ENCODE data around the gene UBE2G1.
"Not testable (repeated sequence)": the region's sequence is repeated elsewhere in the genome, so short reads cannot be mapped to it uniquely, and the experiment has no call there.

The UBE2G1 gene

DNA sequence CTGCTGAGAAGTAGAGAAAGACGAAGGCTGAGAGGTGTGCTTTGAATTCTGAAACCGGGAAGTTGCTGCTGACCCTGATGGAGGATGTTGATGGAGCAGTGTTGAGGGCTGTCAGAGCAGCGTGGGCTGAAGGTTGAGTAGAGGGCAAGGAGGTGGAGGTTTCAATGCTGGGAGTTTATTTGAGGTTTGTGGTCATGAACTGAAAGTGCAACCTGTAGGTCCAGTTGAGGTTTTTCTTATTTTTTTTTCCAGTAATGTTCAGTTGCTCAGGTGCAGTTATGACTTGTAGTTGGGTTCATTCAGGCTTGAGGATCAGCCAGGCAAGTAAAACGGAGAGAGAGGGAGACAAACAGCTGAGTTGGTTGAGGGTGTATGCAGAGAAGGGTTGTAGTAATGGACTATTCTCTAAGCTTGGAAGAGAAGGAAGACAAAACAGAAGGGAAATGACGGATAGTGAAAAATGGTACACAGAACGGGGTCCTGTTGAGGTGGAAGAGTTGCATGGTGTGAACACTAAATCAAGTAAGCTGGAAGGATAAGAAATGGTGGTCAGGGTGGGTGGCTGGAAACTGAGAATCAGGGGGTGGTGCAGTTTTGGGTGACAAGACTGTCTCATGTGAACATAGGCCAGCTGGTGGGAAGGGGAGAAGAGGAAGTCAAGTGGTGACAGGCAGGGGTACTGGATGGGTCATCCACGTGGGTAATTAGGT, 8.7 kb upstream of the UBE2G1 start:
- ChIA-PET CTCF (no interaction called here), POLR2A (no interaction called here)
- Histone ChIP-seq H3K36me3 (ENCODE audit: control insufficient read depth in 4 of 4, insufficient read depth in 4 of 4, low read length in 3 of 4) (no peaks in the 10 kb centered on the region), H3K9me3 (ENCODE audit: control extremely low read depth in 1 of 5, control insufficient read depth in 4 of 5, insufficient read depth in 2 of 5, low read depth in 1 of 5, low read length in 4 of 5) (no peaks in the 10 kb centered on the region), H3K27ac (ENCODE audit: insufficient read depth in 1 of 2, low read depth in 1 of 2, low read length in 2 of 2, poor library complexity in 1 of 2, severe bottlenecking in 2 of 2) (no peak overlapping the region), H3K4me3 (ENCODE audit: control insufficient read depth in 1 of 7, extremely low read depth in 1 of 7, insufficient read depth in 4 of 7, low read depth in 2 of 7, low read length in 6 of 7) (no peak overlapping the region), H3K4me1 (ENCODE audit: control extremely low read depth in 1 of 4, control insufficient read depth in 4 of 4, insufficient read depth in 4 of 4, low read length in 3 of 4) (peaks cover 0 to 12% (median 2%) of the 10 kb centered on the region in 4 experiments), H3K27me3 (replicated peaks in 2 of 5; ENCODE audit: control insufficient read depth in 4 of 5, insufficient read depth in 5 of 5, low read length in 4 of 5) (no peaks in the 10 kb centered on the region)
- peak in 2 of 3 donors; percentile 14 to 26 for DNase-seq
- 73% methylated on average over 7 of the region's 7 CpGs for WGBS (ENCODE audit: insufficient coverage)

DNA sequence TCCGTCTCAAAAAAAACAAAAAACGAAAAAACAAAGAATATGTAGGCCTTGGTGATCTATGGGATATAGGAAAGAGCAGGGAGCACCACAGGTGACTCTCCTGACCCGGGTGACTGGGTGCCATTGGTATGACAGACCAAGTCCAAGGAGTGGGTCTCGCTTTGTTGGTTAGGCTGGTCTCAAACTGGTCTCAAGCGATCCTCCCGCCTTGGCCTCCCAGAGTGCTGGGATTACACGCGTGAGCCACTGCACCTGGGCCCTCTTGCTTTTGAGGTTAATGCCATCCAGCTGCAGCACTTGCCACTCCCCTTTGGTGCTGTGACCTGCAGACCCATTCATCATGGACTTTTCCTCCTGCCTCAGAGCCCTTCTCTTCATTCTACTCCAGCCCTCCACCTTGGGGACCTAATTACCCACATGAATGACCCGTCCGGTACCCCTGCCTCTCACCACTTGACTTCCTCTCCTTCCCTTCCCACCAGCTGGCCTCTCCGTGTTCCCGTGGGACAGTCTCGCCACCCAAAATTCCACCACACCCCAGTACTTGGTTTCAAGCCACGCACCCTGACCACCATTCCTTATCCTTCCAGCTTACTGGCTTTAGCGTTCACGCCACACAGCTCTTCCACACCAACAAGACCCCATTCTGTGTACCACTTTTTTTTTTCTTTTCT, 3.2 kb upstream of the UBE2G1 start:
- DNase-seq = no peak
- no peaks in the 10 kb centered on the region for H3K27me3 ChIP-seq (replicated peaks in 2 of 5; ENCODE audit: control insufficient read depth in 4 of 5, insufficient read depth in 5 of 5, low read length in 4 of 5)
- H3K27ac ChIP-seq (ENCODE audit: insufficient read depth in 1 of 2, low read depth in 1 of 2, low read length in 2 of 2, poor library complexity in 1 of 2, severe bottlenecking in 2 of 2) = no peak overlapping the region
- WGBS (ENCODE audit: insufficient coverage) = 98% methylated on average over 15 of the region's 16 CpGs
- H3K9me3 ChIP-seq (ENCODE audit: control extremely low read depth in 1 of 5, control insufficient read depth in 4 of 5, insufficient read depth in 2 of 5, low read depth in 1 of 5, low read length in 4 of 5) = no peaks in the 10 kb centered on the region
- ChIA-PET POLR2A (interaction anchor here (0.5 kb wide), 1 partner anchor 12 kb away, joined by 3 read pairs; no protein-coding TSS in a partner anchor), CTCF (interaction anchor here (1.0 kb wide), 1 partner anchor 161 kb away, joined by 3 read pairs; no protein-coding TSS in a partner anchor)
- peaks cover 0 to 7% (median 5%) of the 10 kb centered on the region in 4 experiments for H3K4me1 ChIP-seq (ENCODE audit: control extremely low read depth in 1 of 4, control insufficient read depth in 4 of 4, insufficient read depth in 4 of 4, low read length in 3 of 4)
- no peaks in the 10 kb centered on the region for H3K36me3 ChIP-seq (ENCODE audit: control insufficient read depth in 4 of 4, insufficient read depth in 4 of 4, low read length in 3 of 4)
- no peak overlapping the region for H3K4me3 ChIP-seq (ENCODE audit: control insufficient read depth in 1 of 7, extremely low read depth in 1 of 7, insufficient read depth in 4 of 7, low read depth in 2 of 7, low read length in 6 of 7)

DNA sequence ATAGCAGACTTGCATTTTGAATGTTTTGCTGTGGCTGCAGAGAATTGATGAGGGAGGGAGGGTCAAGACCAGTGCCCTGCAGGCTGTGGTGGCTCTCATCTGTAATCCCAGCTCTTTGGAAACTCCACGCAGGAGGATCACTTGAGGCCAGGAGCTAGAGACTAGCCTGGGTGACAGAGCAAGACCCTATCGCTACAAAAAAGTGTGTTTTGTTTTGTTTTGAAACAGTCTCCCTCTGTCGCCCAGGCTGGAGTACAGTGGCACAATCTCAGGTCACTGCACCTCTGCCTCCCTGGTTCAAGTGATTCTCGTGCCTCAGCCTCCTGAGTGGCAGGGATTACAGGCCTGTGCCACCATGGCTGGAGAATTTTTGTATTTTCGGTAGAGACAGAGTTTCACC, 1.9 kb upstream of the UBE2G1 start:
- Histone ChIP-seq H3K4me3 (ENCODE audit: control insufficient read depth in 1 of 7, extremely low read depth in 1 of 7, insufficient read depth in 4 of 7, low read depth in 2 of 7, low read length in 6 of 7) (no peak overlapping the region), H3K27me3 (replicated peaks in 2 of 5; ENCODE audit: control insufficient read depth in 4 of 5, insufficient read depth in 5 of 5, low read length in 4 of 5) (no peaks in the 10 kb centered on the region), H3K36me3 (ENCODE audit: control insufficient read depth in 4 of 4, insufficient read depth in 4 of 4, low read length in 3 of 4) (peaks cover 0 to under 1% (median 0%) of the 10 kb centered on the region in 4 experiments), H3K27ac (ENCODE audit: insufficient read depth in 1 of 2, low read depth in 1 of 2, low read length in 2 of 2, poor library complexity in 1 of 2, severe bottlenecking in 2 of 2) (no peak overlapping the region), H3K4me1 (ENCODE audit: control extremely low read depth in 1 of 4, control insufficient read depth in 4 of 4, insufficient read depth in 4 of 4, low read length in 3 of 4) (peaks cover 0 to 11% (median 8%) of the 10 kb centered on the region in 4 experiments), H3K9me3 (ENCODE audit: control extremely low read depth in 1 of 5, control insufficient read depth in 4 of 5, insufficient read depth in 2 of 5, low read depth in 1 of 5, low read length in 4 of 5) (no peaks in the 10 kb centered on the region)
- ChIA-PET POLR2A (no interaction called here), CTCF (interaction anchor here (1.4 kb wide), 1 partner anchor 153 kb away, joined by 5 read pairs; no protein-coding TSS in a partner anchor)
- no peak for DNase-seq
- 100% methylated on average over 5 of the region's 5 CpGs for WGBS (ENCODE audit: insufficient coverage)

DNA sequence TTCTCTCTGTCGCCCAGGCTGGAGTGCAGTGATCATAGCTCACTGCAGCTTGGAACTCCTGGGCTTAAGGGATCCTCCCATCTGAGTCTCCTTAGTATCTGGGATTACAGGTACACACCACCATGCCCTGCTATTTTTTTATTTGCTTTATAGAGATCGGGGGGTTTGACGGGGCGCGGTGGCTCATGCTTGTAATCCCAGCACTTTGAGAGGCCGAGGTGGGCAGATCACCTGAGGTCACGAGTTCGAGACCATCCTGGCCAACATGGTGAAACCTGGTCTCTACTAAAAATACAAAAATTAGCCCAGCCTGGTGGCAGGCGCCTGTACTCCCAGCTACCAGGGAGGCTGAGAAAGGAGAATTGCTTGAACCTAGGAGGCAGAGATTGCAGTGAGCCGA, 702 bp upstream of the UBE2G1 start:
- ChIA-PET CTCF (interaction anchor here (0.7 to 0.9 kb wide), 2 partner anchors 148 to 151 kb away, joined by 3 read pairs; no protein-coding TSS in a partner anchor), POLR2A (interaction anchor here (0.7 kb wide), 1 partner anchor 21 kb away, joined by 4 read pairs; no protein-coding TSS in a partner anchor)
- WGBS (ENCODE audit: insufficient coverage) = 97% methylated on average over 8 of the region's 10 CpGs
- Histone ChIP-seq H3K4me3 (ENCODE audit: control insufficient read depth in 1 of 7, extremely low read depth in 1 of 7, insufficient read depth in 4 of 7, low read depth in 2 of 7, low read length in 6 of 7) (peak overlapping the region in 5 of 7 experiments; percentile 30 to 90 (median 62)), H3K27ac (ENCODE audit: insufficient read depth in 1 of 2, low read depth in 1 of 2, low read length in 2 of 2, poor library complexity in 1 of 2, severe bottlenecking in 2 of 2) (peak overlapping the region in 1 of 2 experiments; percentile 82), H3K4me1 (ENCODE audit: control extremely low read depth in 1 of 4, control insufficient read depth in 4 of 4, insufficient read depth in 4 of 4, low read length in 3 of 4) (peaks cover 0 to 11% (median 8%) of the 10 kb centered on the region in 4 experiments)
- not testable (repeated sequence) for H3K27me3 ChIP-seq (replicated peaks in 2 of 5; ENCODE audit: control insufficient read depth in 4 of 5, insufficient read depth in 5 of 5, low read length in 4 of 5); H3K36me3 ChIP-seq (ENCODE audit: control insufficient read depth in 4 of 4, insufficient read depth in 4 of 4, low read length in 3 of 4); DNase-seq; H3K9me3 ChIP-seq (ENCODE audit: control extremely low read depth in 1 of 5, control insufficient read depth in 4 of 5, insufficient read depth in 2 of 5, low read depth in 1 of 5, low read length in 4 of 5)

DNA sequence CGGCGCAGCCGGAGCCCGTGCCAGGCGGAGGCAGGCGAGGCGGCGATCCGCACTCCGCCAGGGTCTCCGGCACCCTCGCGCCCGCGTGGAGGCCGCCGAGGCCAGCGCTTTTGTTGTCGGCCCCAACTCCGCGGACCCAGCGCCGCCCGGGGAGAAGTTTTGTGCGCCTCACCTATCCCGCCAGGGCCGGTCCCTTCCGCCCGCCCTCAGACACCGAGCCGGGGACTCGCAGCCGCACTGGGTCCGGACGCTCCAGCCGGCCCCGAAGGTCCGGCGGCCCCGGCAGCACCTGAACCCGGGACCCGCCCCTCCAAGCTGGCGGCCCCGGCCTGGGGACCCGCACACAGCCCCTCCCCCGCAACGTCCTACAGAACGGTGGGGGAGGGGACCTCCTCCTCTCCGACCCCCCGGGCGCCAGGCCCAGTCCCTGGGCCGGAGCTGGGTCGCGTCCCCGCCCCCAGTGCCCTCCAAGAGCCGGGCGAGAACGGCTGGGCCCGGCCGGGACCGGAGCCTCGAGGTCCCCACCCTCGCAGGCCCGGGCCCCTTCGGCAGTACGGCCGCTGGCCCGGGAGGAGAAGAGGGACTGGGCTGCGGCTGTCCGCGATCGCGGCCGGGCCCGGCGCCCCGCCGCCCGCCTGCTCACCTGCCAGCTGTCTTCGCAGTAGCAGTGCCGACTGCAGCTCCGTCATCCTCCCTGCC, 698 bp downstream of the UBE2G1 start:
- CTCF ChIA-PET = interaction anchor here (0.7 to 1.6 kb wide), 3 partner anchors 70 to 160 kb away, joined by 3 to 5 read pairs (median 3); no protein-coding TSS in a partner anchor
- H3K27ac ChIP-seq (ENCODE audit: insufficient read depth in 1 of 2, low read depth in 1 of 2, low read length in 2 of 2, poor library complexity in 1 of 2, severe bottlenecking in 2 of 2) = peak overlapping the region; percentile 46 to 82
- POLR2A ChIA-PET = no interaction called here
- peak in 2 of 3 donors; percentile 41 to 43 for DNase-seq
- WGBS (ENCODE audit: insufficient coverage) = 0% methylated on average over 66 of the region's 82 CpGs
- H3K4me3 ChIP-seq (ENCODE audit: control insufficient read depth in 1 of 7, extremely low read depth in 1 of 7, insufficient read depth in 4 of 7, low read depth in 2 of 7, low read length in 6 of 7) = peak overlapping the region; percentile 72 to 97 (median 92)
- peaks cover 0 to 11% (median 8%) of the 10 kb centered on the region in 4 experiments for H3K4me1 ChIP-seq (ENCODE audit: control extremely low read depth in 1 of 4, control insufficient read depth in 4 of 4, insufficient read depth in 4 of 4, low read length in 3 of 4)
- peaks cover 0 to 8% (median 4%) of the 10 kb centered on the region in 4 experiments for H3K36me3 ChIP-seq (ENCODE audit: control insufficient read depth in 4 of 4, insufficient read depth in 4 of 4, low read length in 3 of 4)
- no peaks in the 10 kb centered on the region for H3K27me3 ChIP-seq (replicated peaks in 2 of 5; ENCODE audit: control insufficient read depth in 4 of 5, insufficient read depth in 5 of 5, low read length in 4 of 5)
- H3K9me3 ChIP-seq (ENCODE audit: control extremely low read depth in 1 of 5, control insufficient read depth in 4 of 5, insufficient read depth in 2 of 5, low read depth in 1 of 5, low read length in 4 of 5) = no peaks in the 10 kb centered on the region

DNA sequence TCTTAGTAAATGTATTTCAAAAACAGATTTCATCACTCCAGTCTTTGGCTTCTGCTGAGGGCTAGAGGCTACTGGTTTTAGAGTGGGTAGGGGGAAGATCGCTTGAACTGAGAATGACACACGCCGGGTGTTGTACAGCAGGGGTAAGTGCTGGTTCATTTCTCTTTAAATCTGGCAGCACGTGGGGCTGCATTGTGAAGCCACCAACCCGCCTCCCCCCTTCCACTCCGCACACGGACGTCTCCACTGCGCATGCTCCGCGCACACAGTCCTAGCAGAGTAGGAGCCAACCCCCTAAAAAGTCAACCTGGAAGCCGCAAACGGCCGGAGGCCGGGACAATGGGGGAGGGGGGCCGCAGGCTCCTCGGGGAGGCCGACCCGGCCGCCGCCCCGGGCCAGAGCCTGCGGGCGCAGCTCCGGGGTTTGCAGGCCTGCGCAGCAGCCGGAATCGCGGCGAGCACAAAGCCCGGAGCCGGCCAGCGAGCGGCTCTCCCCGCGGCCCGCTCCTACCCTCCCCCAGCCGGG, 1.3 kb downstream of the UBE2G1 start:
- CTCF ChIA-PET = interaction anchor here (1.6 kb wide), 1 partner anchor 101 kb away, joined by 5 read pairs; no protein-coding TSS in a partner anchor

More for the DNA sequence above, 1.3 kb downstream of the UBE2G1 start:
- H3K36me3 ChIP-seq (ENCODE audit: control insufficient read depth in 4 of 4, insufficient read depth in 4 of 4, low read length in 3 of 4) = peaks cover 0 to 8% (median 4%) of the 10 kb centered on the region in 4 experiments
- WGBS (ENCODE audit: insufficient coverage) = 0% methylated on average over 35 of the region's 38 CpGs
- H3K4me1 ChIP-seq (ENCODE audit: control extremely low read depth in 1 of 4, control insufficient read depth in 4 of 4, insufficient read depth in 4 of 4, low read length in 3 of 4) = peaks cover 0 to 9% (median 8%) of the 10 kb centered on the region in 4 experiments
- no peaks in the 10 kb centered on the region for H3K27me3 ChIP-seq (replicated peaks in 2 of 5; ENCODE audit: control insufficient read depth in 4 of 5, insufficient read depth in 5 of 5, low read length in 4 of 5)
- POLR2A ChIA-PET = no interaction called here
- DNase-seq = peak; percentile 84 to 94 (median 92)
- H3K4me3 ChIP-seq (ENCODE audit: control insufficient read depth in 1 of 7, extremely low read depth in 1 of 7, insufficient read depth in 4 of 7, low read depth in 2 of 7, low read length in 6 of 7) = peak overlapping the region; percentile 72 to 97 (median 92)
- peak overlapping the region; percentile 46 to 82 for H3K27ac ChIP-seq (ENCODE audit: insufficient read depth in 1 of 2, low read depth in 1 of 2, low read length in 2 of 2, poor library complexity in 1 of 2, severe bottlenecking in 2 of 2)
- no peaks in the 10 kb centered on the region for H3K9me3 ChIP-seq (ENCODE audit: control extremely low read depth in 1 of 5, control insufficient read depth in 4 of 5, insufficient read depth in 2 of 5, low read depth in 1 of 5, low read length in 4 of 5)

All from common myeloid progenitor, CD34-positive (primary cell).